HepG2 (cell line): Measurements from ENCODE around the gene TENT5A. TPM values are rescaled to one million over a fixed set of nuclear protein-coding genes. Genes with fewer than 3 reads are reported as not detected.
"Not testable (repeated sequence)": the region's sequence is repeated elsewhere in the genome, so short reads cannot be mapped to it uniquely, and the experiment has no call there.

Experiments
- ELF3 ChIP-seq: IDR thresholded peaks from 2 replicates; pipeline ENCODE4 v1.6.1; 2016; ENCODE audit warnings: missing genetic modification reagents, missing compliant biosample characterization
- FOSL2 ChIP-seq: sonication (generic); formaldehyde crosslinking; IDR thresholded peaks from 2 replicates; pipeline ENCODE4 v1.4.0; 2020; ENCODE audit warnings: missing genetic modification reagents
- FOXP1 ChIP-seq, 2 experiments: fragments of 450-650 bp in 1 of 2; IDR thresholded peaks; 2 replicates each; pipeline ENCODE4 v1.6.1; 2017 to 2018; ENCODE audit warnings: antibody characterized with exemption in 1 of 2
- HDAC2 ChIP-seq: sonication (generic); formaldehyde crosslinking; IDR thresholded peaks from 2 replicates; pipeline ENCODE4 v1.4.0; 2020; ENCODE audit warnings: missing genetic modification reagents
- HNF4G ChIP-seq, 2 experiments: sonication (generic) in 1 of 2; formaldehyde crosslinking in 1 of 2; IDR thresholded peaks; 2 replicates each; pipeline versions ENCODE4 v1.4.0 to v1.6.1; 2011 to 2020; ENCODE audit warnings: borderline replicate concordance in 2 of 2, low read depth in 2 of 2, mild to moderate bottlenecking in 2 of 2, low read length in 1 of 2, missing genetic modification reagents in 1 of 2, moderate library complexity in 1 of 2
- KAT8 ChIP-seq: IDR thresholded peaks from 2 replicates; pipeline ENCODE4 v1.6.1; 2016; ENCODE audit warnings: missing genetic modification reagents, missing compliant biosample characterization
- KLF16 ChIP-seq, 2 experiments: sonication (generic) in 1 of 2; formaldehyde crosslinking in 1 of 2; IDR thresholded peaks; 2 replicates each; pipeline versions ENCODE4 v1.6.1 to v1.8.0; 2016 to 2023; ENCODE audit warnings: missing genetic modification reagents in 2 of 2, missing compliant biosample characterization in 1 of 2
- NR2F1 ChIP-seq, 2 experiments: fragments of 450-650 bp in 1 of 2; formaldehyde crosslinking in 1 of 2; IDR thresholded peaks; 2 replicates each; pipeline versions ENCODE4 v1.5.0 to v1.6.1; 2016 to 2020; ENCODE audit warnings: mild to moderate bottlenecking in 1 of 2, missing compliant biosample characterization in 1 of 2, missing genetic modification reagents in 1 of 2, moderate library complexity in 1 of 2
- NR2F6 ChIP-seq, 2 experiments: IDR thresholded peaks; 2 replicates each; pipeline ENCODE4 v1.6.1; 2016; ENCODE audit warnings: antibody characterized with exemption in 1 of 2, mild to moderate bottlenecking in 1 of 2
- POGZ ChIP-seq: sonication (generic); formaldehyde crosslinking; IDR thresholded peaks from 2 replicates; pipeline ENCODE4 v1.4.0; 2020; ENCODE audit warnings: mild to moderate bottlenecking, missing genetic modification reagents
- RCOR2 ChIP-seq: IDR thresholded peaks from 2 replicates; pipeline ENCODE4 v1.6.1; 2016; ENCODE audit warnings: missing biosample characterization, missing genetic modification reagents
- SAP130 ChIP-seq: IDR thresholded peaks from 2 replicates; pipeline ENCODE4 v1.6.1; 2016; ENCODE audit warnings: low read depth
- SOX5 ChIP-seq: IDR thresholded peaks from 2 replicates; pipeline ENCODE4 v1.6.1; 2016; ENCODE audit warnings: borderline replicate concordance
- SOX6 ChIP-seq, 2 experiments: fragments of 450-650 bp in 1 of 2; sonication (generic) in 1 of 2; formaldehyde crosslinking in 1 of 2; IDR thresholded peaks; 2 replicates each; pipeline versions ENCODE4 v1.4.0 to v1.6.1; 2017 to 2020; ENCODE audit warnings: antibody characterized with exemption in 1 of 2, mild to moderate bottlenecking in 1 of 2, missing genetic modification reagents in 1 of 2
- TCF7 ChIP-seq: sonication (generic); IDR thresholded peaks from 2 replicates; pipeline ENCODE4 v1.6.1; 2016; ENCODE audit warnings: antibody characterized with exemption, low read depth
- THAP11 ChIP-seq: IDR thresholded peaks from 2 replicates; pipeline ENCODE4 v1.6.1; 2016; ENCODE audit warnings: missing biosample characterization, missing genetic modification reagents
- ZNF614 ChIP-seq: IDR thresholded peaks from 2 replicates; pipeline ENCODE4 v1.6.1; 2018; ENCODE audit warnings: missing biosample characterization, missing genetic modification reagents, inconsistent platforms, borderline replicate concordance
- ZNF878 ChIP-seq: sonication (generic); formaldehyde crosslinking; IDR thresholded peaks from 2 replicates; pipeline ENCODE4 v1.8.1; 2023; ENCODE audit warnings: mild to moderate bottlenecking, missing genetic modification reagents, moderate library complexity
- polyA plus RNA-seq, 8 experiments: library from polyadenylated mRNA; depleted of rRNA in 3 of 8; stranded (reverse) in 7 of 8; unstranded in 1 of 8; fragments of >200 nt; fragmentation: Illumina TruSeq in 4 of 8; extraction: Trizol in 4 of 8; gene quantifications; 2 replicates each; pipeline versions ENCODE4 v1.2.1 to v1.2.3, GENCODE V29; 2011 to 2016; ENCODE audit warnings: low read depth in 4 of 8, missing spikeins in 1 of 8, mixed read lengths in 1 of 8; ENCODE audit not compliant: insufficient read depth in 1 of 8
- total RNA-seq, 5 experiments: library from RNA; depleted of rRNA; stranded (reverse); fragments of >200 nt; fragmentation: Illumina TruSeq; extraction: Trizol; gene quantifications; 2 replicates each; pipeline ENCODE4 v1.2.3, GENCODE V29; 2016; ENCODE audit warnings: low read depth in 1 of 5
- TF ChIP-seq, protein P1 (sequence below), 2 experiments: sonication (generic) in 1 of 2; formaldehyde crosslinking in 1 of 2; IDR thresholded peaks; 2 replicates each; pipeline versions ENCODE4 v1.4.0 to v1.6.1; 2016 to 2020; ENCODE audit warnings: borderline replicate concordance in 1 of 2, low read depth in 1 of 2, mild to moderate bottlenecking in 1 of 2, missing genetic modification reagents in 1 of 2
- TF ChIP-seq, protein P2 (sequence below): IDR thresholded peaks from 2 replicates; pipeline ENCODE4 v1.6.1; 2016; ENCODE audit warnings: low read depth
- TF ChIP-seq, protein P3 (sequence below): sonication (generic); formaldehyde crosslinking; IDR thresholded peaks from 2 replicates; pipeline ENCODE4 v1.4.0; 2020; ENCODE audit warnings: missing genetic modification reagents

The TENT5A gene
- total and polyA plus RNA-seq, 2 of the 13 experiments (the other 11 are each of a cell fraction or from before 2014, with no cell fraction given): 8.0 to 13.8 TPM

DNA sequence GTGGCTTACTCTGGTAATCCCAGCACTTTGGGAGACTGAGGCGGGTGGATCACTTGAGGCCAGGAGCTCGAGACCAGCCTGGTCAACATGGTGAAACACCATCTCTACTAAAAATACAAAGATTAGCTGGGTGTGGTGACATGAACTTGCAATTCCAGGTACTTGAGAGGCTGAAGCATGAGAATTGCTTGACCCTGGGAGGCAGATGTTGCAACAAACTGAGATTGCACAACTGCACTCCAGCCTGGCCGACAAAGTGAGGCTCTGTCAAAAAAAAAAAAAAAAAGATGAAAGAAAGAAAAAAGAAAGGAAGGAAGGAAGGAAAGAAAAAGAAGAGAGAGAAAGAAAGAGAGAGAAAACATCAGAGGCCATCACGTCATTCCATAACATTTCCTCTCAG, 23.7 kb upstream of the TENT5A start (continued):
- TF ChIP-seq, protein P1, sequence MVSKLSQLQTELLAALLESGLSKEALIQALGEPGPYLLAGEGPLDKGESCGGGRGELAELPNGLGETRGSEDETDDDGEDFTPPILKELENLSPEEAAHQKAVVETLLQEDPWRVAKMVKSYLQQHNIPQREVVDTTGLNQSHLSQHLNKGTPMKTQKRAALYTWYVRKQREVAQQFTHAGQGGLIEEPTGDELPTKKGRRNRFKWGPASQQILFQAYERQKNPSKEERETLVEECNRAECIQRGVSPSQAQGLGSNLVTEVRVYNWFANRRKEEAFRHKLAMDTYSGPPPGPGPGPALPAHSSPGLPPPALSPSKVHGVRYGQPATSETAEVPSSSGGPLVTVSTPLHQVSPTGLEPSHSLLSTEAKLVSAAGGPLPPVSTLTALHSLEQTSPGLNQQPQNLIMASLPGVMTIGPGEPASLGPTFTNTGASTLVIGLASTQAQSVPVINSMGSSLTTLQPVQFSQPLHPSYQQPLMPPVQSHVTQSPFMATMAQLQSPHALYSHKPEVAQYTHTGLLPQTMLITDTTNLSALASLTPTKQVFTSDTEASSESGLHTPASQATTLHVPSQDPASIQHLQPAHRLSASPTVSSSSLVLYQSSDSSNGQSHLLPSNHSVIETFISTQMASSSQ (IDR thresholded peaks at IDR 0.05; ENCODE audit: low read depth): not testable (repeated sequence)
- TF ChIP-seq, protein P1 (CRISPR knock-in tag; IDR thresholded peaks at IDR 0.05; ENCODE audit: borderline replicate concordance): peak; percentile 31; the same call in 1 of the 2 replicates
- TF ChIP-seq TCF7: peak; percentile 48; the same call in 1 of the 2 replicates
- TF ChIP-seq HDAC2 (CRISPR knock-in tag): 0 out of 2 replicates have a peak, but pooled peaks have one; percentile 24
- peak; percentile 39; the same call in 1 of the 2 replicates for TF ChIP-seq HNF4G (IDR thresholded peaks at IDR 0.05; ENCODE audit: borderline replicate concordance, low read depth, low read length)
- not testable (repeated sequence) for TF ChIP-seq HNF4G (CRISPR knock-in tag; IDR thresholded peaks at IDR 0.05; ENCODE audit: borderline replicate concordance, low read depth); SOX6 (IDR thresholded peaks at IDR 0.05); FOXP1 (IDR thresholded peaks at IDR 0.05)
- TF ChIP-seq THAP11 (CRISPR knock-in tag): peak; percentile 48; the same call in 1 of the 2 replicates
- TF ChIP-seq POGZ (CRISPR knock-in tag): peak; percentile 67
- TF ChIP-seq SOX6 (CRISPR knock-in tag; IDR thresholded peaks at IDR 0.05): peak; percentile 67
- TF ChIP-seq SOX5 (CRISPR knock-in tag): peak; percentile 66; the same call in 1 of the 2 replicates
- peak in 1 of 2 experiments; percentile 60; a peak in 1 of 4 replicates for TF ChIP-seq NR2F1 (CRISPR knock-in tag; IDR thresholded peaks at IDR 0.05)
- TF ChIP-seq SAP130 (CRISPR knock-in tag): peak; percentile 36; the same call in 1 of the 2 replicates
- peak; percentile 28; the same call in 1 of the 2 replicates for TF ChIP-seq FOXP1 (CRISPR knock-in tag; IDR thresholded peaks at IDR 0.05)
- TF ChIP-seq KAT8 (CRISPR knock-in tag): peak; percentile 49; the same call in 1 of the 2 replicates
- TF ChIP-seq ZNF878 (CRISPR knock-in tag): 0 out of 2 replicates have a peak, but pooled peaks have one; percentile 28
- peak; percentile 21 for TF ChIP-seq ELF3
- TF ChIP-seq ZNF614 (CRISPR knock-in tag): 0 out of 2 replicates have a peak, but pooled peaks have one; percentile 46
- TF ChIP-seq NR2F6 (IDR thresholded peaks at IDR 0.05): peak; percentile 29; the same call in 1 of the 2 replicates
- TF ChIP-seq NR2F6 (CRISPR knock-in tag; IDR thresholded peaks at IDR 0.05): peak; percentile 81
- TF ChIP-seq, protein P2, sequence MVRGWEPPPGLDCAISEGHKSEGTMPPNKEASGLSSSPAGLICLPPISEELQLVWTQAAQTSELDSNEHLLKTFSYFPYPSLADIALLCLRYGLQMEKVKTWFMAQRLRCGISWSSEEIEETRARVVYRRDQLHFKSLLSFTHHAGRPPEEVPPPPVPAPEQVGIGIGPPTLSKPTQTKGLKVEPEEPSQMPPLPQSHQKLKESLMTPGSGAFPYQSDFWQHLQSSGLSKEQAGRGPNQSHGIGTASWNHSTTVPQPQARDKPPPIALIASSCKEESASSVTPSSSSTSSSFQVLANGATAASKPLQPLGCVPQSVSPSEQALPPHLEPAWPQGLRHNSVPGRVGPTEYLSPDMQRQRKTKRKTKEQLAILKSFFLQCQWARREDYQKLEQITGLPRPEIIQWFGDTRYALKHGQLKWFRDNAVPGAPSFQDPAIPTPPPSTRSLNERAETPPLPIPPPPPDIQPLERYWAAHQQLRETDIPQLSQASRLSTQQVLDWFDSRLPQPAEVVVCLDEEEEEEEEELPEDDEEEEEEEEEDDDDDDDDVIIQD (CRISPR knock-in tag): 0 out of 2 replicates have a peak, but pooled peaks have one; percentile 53
- TF ChIP-seq RCOR2 (CRISPR knock-in tag): 0 out of 2 replicates have a peak, but pooled peaks have one; percentile 48
- TF ChIP-seq, protein P3, sequence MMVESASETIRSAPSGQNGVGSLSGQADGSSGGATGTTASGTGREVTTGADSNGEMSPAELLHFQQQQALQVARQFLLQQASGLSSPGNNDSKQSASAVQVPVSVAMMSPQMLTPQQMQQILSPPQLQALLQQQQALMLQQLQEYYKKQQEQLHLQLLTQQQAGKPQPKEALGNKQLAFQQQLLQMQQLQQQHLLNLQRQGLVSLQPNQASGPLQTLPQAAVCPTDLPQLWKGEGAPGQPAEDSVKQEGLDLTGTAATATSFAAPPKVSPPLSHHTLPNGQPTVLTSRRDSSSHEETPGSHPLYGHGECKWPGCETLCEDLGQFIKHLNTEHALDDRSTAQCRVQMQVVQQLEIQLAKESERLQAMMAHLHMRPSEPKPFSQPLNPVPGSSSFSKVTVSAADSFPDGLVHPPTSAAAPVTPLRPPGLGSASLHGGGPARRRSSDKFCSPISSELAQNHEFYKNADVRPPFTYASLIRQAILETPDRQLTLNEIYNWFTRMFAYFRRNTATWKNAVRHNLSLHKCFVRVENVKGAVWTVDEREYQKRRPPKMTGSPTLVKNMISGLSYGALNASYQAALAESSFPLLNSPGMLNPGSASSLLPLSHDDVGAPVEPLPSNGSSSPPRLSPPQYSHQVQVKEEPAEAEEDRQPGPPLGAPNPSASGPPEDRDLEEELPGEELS (CRISPR knock-in tag): 0 out of 2 replicates have a peak, but pooled peaks have one; percentile 22
- 0 out of 4 replicates have a peak, but pooled peaks of 1 of the 2 experiments have one; percentile 51 for TF ChIP-seq KLF16 (CRISPR knock-in tag; IDR thresholded peaks at IDR 0.05)
- peak; percentile 69 for TF ChIP-seq FOSL2 (CRISPR knock-in tag)
